PFSK-1 (cell line): ENCODE data around the gene SRPK2.

Source experiments
- FOXP2 ChIP-seq: optimal IDR thresholded peaks from 2 replicates; pipeline ENCODE3; 2011; ENCODE audit warnings: borderline replicate concordance, control low read depth, inconsistent platforms; ENCODE audit not compliant: insufficient read depth; ENCODE audit errors: extremely low read length, extremely low read depth
- POLR2AphosphoS5 ChIP-seq: IDR thresholded peaks from 2 replicates; pipeline ENCODE4 v1.6.1; 2012; ENCODE audit warnings: low read depth, mild to moderate bottlenecking, control low read depth, low read length, moderate library complexity
- SIN3A ChIP-seq: IDR thresholded peaks from 2 replicates; pipeline ENCODE4 v1.6.1; 2012; ENCODE audit warnings: mild to moderate bottlenecking, low read length, moderate library complexity, borderline replicate concordance; ENCODE audit not compliant: insufficient read depth
- TAF1 ChIP-seq: IDR thresholded peaks from 2 replicates; pipeline ENCODE4 v1.6.1; 2012; ENCODE audit warnings: low read length, control low read depth, borderline replicate concordance; ENCODE audit not compliant: insufficient read depth
- TF ChIP-seq, protein P1 (sequence below), 2 experiments: IDR thresholded peaks; 2 replicates each; pipeline versions ENCODE4 v1.6.1 to v1.8.0; 2011 to 2012; ENCODE audit warnings: low read depth in 2 of 2, low read length in 2 of 2, control low read depth in 1 of 2, inconsistent platforms in 1 of 2, mild to moderate bottlenecking in 1 of 2, moderate library complexity in 1 of 2; ENCODE audit not compliant: insufficient read depth in 1 of 2

The SRPK2 gene

GRCh38 chr7:105178177-105178576 lies 210.5 kb downstream of the SRPK2 start:
- TF ChIP-seq POLR2AphosphoS5 (no peak), TAF1 (no peak), FOXP2 (no peak), SIN3A (no peak)
- TF ChIP-seq, protein P1, sequence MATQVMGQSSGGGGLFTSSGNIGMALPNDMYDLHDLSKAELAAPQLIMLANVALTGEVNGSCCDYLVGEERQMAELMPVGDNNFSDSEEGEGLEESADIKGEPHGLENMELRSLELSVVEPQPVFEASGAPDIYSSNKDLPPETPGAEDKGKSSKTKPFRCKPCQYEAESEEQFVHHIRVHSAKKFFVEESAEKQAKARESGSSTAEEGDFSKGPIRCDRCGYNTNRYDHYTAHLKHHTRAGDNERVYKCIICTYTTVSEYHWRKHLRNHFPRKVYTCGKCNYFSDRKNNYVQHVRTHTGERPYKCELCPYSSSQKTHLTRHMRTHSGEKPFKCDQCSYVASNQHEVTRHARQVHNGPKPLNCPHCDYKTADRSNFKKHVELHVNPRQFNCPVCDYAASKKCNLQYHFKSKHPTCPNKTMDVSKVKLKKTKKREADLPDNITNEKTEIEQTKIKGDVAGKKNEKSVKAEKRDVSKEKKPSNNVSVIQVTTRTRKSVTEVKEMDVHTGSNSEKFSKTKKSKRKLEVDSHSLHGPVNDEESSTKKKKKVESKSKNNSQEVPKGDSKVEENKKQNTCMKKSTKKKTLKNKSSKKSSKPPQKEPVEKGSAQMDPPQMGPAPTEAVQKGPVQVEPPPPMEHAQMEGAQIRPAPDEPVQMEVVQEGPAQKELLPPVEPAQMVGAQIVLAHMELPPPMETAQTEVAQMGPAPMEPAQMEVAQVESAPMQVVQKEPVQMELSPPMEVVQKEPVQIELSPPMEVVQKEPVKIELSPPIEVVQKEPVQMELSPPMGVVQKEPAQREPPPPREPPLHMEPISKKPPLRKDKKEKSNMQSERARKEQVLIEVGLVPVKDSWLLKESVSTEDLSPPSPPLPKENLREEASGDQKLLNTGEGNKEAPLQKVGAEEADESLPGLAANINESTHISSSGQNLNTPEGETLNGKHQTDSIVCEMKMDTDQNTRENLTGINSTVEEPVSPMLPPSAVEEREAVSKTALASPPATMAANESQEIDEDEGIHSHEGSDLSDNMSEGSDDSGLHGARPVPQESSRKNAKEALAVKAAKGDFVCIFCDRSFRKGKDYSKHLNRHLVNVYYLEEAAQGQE (IDR thresholded peaks at IDR 0.05; ENCODE audit: insufficient read depth in 1 of 2, low read depth in 2 of 2, low read length in 2 of 2), result no peak

DNA sequence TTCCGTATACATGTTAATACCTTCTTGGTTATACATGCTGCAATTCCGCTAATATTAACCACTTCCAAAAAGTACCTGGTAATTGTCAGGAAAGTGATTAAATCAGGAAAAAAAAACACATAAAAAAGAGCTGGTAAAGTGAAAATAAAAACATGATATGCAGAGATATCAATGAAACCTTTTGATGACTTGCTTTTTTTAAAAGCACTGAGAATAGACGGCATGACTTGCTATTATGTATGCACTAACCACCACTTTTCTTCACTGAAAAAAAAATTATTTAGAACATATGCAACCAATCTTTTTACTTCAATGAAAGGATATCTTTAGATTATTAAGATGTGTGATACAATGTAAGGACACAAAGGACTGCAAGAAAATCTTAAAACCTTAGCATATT lies 211.7 kb downstream of the SRPK2 start:
- TF ChIP-seq TAF1 (no peak), SIN3A (no peak), POLR2AphosphoS5 (no peak), FOXP2 (no peak)
- TF ChIP-seq, protein P1 (IDR thresholded peaks at IDR 0.05; ENCODE audit: insufficient read depth in 1 of 2, low read depth in 2 of 2, low read length in 2 of 2), result no peak

GRCh38 chr7:105173586-105173985 lies 215.1 kb downstream of the SRPK2 start:
- TF ChIP-seq TAF1, result no peak
- TF ChIP-seq, protein P1 (IDR thresholded peaks at IDR 0.05; ENCODE audit: insufficient read depth in 1 of 2, low read depth in 2 of 2, low read length in 2 of 2), result no peak
- no peak for TF ChIP-seq SIN3A
- TF ChIP-seq FOXP2, result no peak
- no peak for TF ChIP-seq POLR2AphosphoS5

DNA sequence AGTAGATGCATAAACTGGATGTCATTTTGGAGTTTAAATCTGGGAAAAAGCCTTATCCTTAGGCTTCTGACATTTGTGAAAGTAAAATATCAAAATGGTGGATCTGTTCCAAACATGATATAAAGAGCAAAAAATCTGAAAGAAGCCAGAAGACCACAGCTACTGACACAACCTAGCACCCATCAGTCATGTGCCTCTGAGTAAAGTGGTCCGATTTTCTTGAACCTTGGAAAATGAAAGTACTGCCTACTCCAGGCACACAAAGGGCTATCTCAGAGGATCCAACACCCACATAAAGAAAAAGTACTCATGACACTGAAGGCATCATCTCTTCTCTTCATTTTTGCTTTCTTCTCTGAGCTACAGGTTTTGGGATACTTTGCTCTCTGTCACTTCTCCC lies 224.0 kb downstream of the SRPK2 start:
- TF ChIP-seq FOXP2, result no peak
- TF ChIP-seq POLR2AphosphoS5, result no peak
- TF ChIP-seq TAF1, result no peak
- TF ChIP-seq SIN3A, result no peak
- TF ChIP-seq, protein P1 (IDR thresholded peaks at IDR 0.05; ENCODE audit: insufficient read depth in 1 of 2, low read depth in 2 of 2, low read length in 2 of 2), result no peak

DNA sequence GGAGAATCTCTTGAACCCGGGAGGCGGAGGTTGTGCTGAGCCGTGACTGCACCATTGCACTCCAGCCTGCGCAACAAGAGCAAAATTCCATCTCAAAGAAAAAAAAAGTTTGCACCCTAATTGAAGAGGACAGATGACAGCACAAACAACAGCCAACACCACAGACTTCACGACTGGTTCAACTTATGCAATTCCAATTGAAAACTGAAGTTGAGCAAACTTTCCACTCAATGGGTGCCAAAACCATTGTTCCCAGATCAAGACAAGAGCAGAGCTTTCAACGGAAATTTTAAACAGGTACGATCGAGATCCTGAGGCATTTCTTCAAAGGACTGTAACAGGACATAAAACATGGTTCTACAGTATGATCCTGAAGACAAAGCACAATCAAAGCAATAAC lies 225.0 kb downstream of the SRPK2 start:
- TF ChIP-seq, protein P1 (IDR thresholded peaks at IDR 0.05; ENCODE audit: insufficient read depth in 1 of 2, low read depth in 2 of 2, low read length in 2 of 2), result no peak
- TF ChIP-seq TAF1, result no peak
- no peak for TF ChIP-seq SIN3A
- TF ChIP-seq POLR2AphosphoS5, result no peak
- TF ChIP-seq FOXP2, result no peak
